WTC11 (cell line): Measurements from ENCODE around the gene ERBB4. TPM values are rescaled to one million over a fixed set of nuclear protein-coding genes. Genes with fewer than 3 reads are reported as not detected.

Experiments
- ATAC-seq: fragments of 200-7000 bp; cut with Tn5 transposase; 2 replicates; pipeline ENCODE4 v1.10.0; 2021; ENCODE audit warnings: mild to moderate bottlenecking, moderate library complexity
- CTCF ChIA-PET: fragments of 300-600 bp; sonication (Branson Sonifier 250); formaldehyde crosslinking; loops from one replicate; lab custom pipeline; 2021; ENCODE audit warnings: antibody characterized with exemption; lab: Charles Lee
- POLR2A ChIA-PET: fragments of 350-600 bp; sonication (Branson Sonifier 250); formaldehyde crosslinking; loops from one replicate; lab custom pipeline; 2021; ENCODE audit warnings: antibody characterized with exemption; lab: Charles Lee
- DNase-seq: peaks from one replicate; pipeline ENCODE4 v3.0.0; 2021; ENCODE audit warnings: low spot score
- H3K27ac Mint-ChIP-seq: 2 replicates; pipeline ENCODE4 v1.8.0; 2021; ENCODE audit warnings: mixed read lengths
- H3K27me3 Mint-ChIP-seq: 2 replicates; pipeline ENCODE4 v1.8.0; 2021; ENCODE audit warnings: low read depth, mild to moderate bottlenecking, moderate library complexity, mixed read lengths
- H3K36me3 Mint-ChIP-seq: 2 replicates; pipeline ENCODE4 v1.8.0; 2021; ENCODE audit warnings: mixed read lengths
- H3K4me1 Mint-ChIP-seq: 2 replicates; pipeline ENCODE4 v1.8.0; 2022; ENCODE audit warnings: mixed read lengths
- H3K4me3 Mint-ChIP-seq: 2 replicates; pipeline ENCODE4 v1.8.0; 2021; ENCODE audit warnings: mild to moderate bottlenecking, moderate library complexity, mixed read lengths
- H3K9me3 Mint-ChIP-seq: 2 replicates; pipeline ENCODE4 v1.8.0; 2021; ENCODE audit warnings: mixed read lengths
- E2F1 ChIP-seq: sonication (generic); formaldehyde crosslinking; IDR thresholded peaks from 2 replicates; pipeline ENCODE4 v1.8.0; 2022; ENCODE audit warnings: mild to moderate bottlenecking, missing genetic modification reagents
- EMX1 ChIP-seq: fragments of 250-450 bp; sonication (Bioruptor Pico); IDR thresholded peaks from 2 replicates; pipeline ENCODE4 v1.8.0; 2021; ENCODE audit warnings: mild to moderate bottlenecking
- FOXP4 ChIP-seq: sonication (generic); formaldehyde crosslinking; IDR thresholded peaks from 2 replicates; pipeline ENCODE4 v1.8.0; 2022; ENCODE audit warnings: mild to moderate bottlenecking, missing genetic modification reagents
- JUN ChIP-seq: sonication (generic); formaldehyde crosslinking; IDR thresholded peaks from 2 replicates; pipeline ENCODE4 v1.8.0; 2023; ENCODE audit warnings: mild to moderate bottlenecking, missing genetic modification reagents
- NFATC4 ChIP-seq: fragments of 250-450 bp; sonication (Bioruptor Pico); IDR thresholded peaks from 2 replicates; pipeline ENCODE4 v1.9.0; 2021; ENCODE audit warnings: mild to moderate bottlenecking
- NFE2L1 ChIP-seq: sonication (generic); formaldehyde crosslinking; IDR thresholded peaks from 2 replicates; pipeline ENCODE4 v1.8.1; 2023; ENCODE audit warnings: missing genetic modification reagents
- NFYB ChIP-seq: sonication (generic); formaldehyde crosslinking; conservative IDR thresholded peaks from 2 replicates; pipeline ENCODE4 v1.8.0; 2022; ENCODE audit warnings: low read depth, missing genetic modification reagents
- PRRX2 ChIP-seq: fragments of 250-450 bp; sonication (Bioruptor Pico); IDR thresholded peaks from 2 replicates; pipeline ENCODE4 v1.8.0; 2021; ENCODE audit warnings: mild to moderate bottlenecking
- SMAD4 ChIP-seq: sonication (generic); formaldehyde crosslinking; IDR thresholded peaks from 2 replicates; pipeline ENCODE4 v1.8.0; 2022; ENCODE audit warnings: mild to moderate bottlenecking, missing genetic modification reagents
- ZNF219 ChIP-seq: sonication (generic); formaldehyde crosslinking; IDR thresholded peaks from 2 replicates; pipeline ENCODE4 v1.8.0; 2023; ENCODE audit warnings: missing genetic modification reagents, mild to moderate bottlenecking, borderline replicate concordance
- ZNF317 ChIP-seq: sonication (generic); formaldehyde crosslinking; IDR thresholded peaks from 2 replicates; pipeline ENCODE4 v1.8.1; 2023; ENCODE audit warnings: low read depth, mild to moderate bottlenecking, moderate library complexity, missing genetic modification reagents, borderline replicate concordance
- ZNF532 ChIP-seq: fragments of 250-450 bp; sonication (Bioruptor Pico); IDR thresholded peaks from 2 replicates; pipeline ENCODE4 v1.9.0; 2021; ENCODE audit warnings: mild to moderate bottlenecking, borderline replicate concordance
- total RNA-seq: library from RNA; stranded (reverse); gene quantifications from 3 replicates; pipeline ENCODE4 v1.2.3, GENCODE V29; 2021
- TF ChIP-seq, protein P1 (sequence below): fragments of 250-450 bp; sonication (Bioruptor Pico); IDR thresholded peaks from 2 replicates; pipeline ENCODE4 v1.8.0; 2021; ENCODE audit warnings: mild to moderate bottlenecking
- TF ChIP-seq, protein P2 (sequence below): fragments of 250-450 bp; sonication (Bioruptor Pico); conservative IDR thresholded peaks from 2 replicates; pipeline ENCODE4 v1.9.0; 2021; ENCODE audit warnings: mild to moderate bottlenecking
- TF ChIP-seq, protein P3 (sequence below): sonication (generic); formaldehyde crosslinking; IDR thresholded peaks from 2 replicates; pipeline ENCODE4 v1.8.0; 2022; ENCODE audit warnings: mild to moderate bottlenecking, missing genetic modification reagents
- TF ChIP-seq, protein P4 (sequence below): sonication (generic); formaldehyde crosslinking; IDR thresholded peaks from 2 replicates; pipeline ENCODE4 v1.8.1; 2022; ENCODE audit warnings: missing genetic modification reagents, borderline replicate concordance

Gene ERBB4
- total RNA-seq, 1 experiment from 2014 or later, result 1.6 TPM

- peaks cover 20% of the 10 kb centered on the region for H3K9me3 Mint-ChIP-seq
- H3K36me3 Mint-ChIP-seq, result 0 out of 2 replicates have a peak, but pooled peaks cover 3% of the 10 kb centered on the region
- TF ChIP-seq EMX1 (CRISPR knock-in tag), result no peak
- TF ChIP-seq, protein P1, sequence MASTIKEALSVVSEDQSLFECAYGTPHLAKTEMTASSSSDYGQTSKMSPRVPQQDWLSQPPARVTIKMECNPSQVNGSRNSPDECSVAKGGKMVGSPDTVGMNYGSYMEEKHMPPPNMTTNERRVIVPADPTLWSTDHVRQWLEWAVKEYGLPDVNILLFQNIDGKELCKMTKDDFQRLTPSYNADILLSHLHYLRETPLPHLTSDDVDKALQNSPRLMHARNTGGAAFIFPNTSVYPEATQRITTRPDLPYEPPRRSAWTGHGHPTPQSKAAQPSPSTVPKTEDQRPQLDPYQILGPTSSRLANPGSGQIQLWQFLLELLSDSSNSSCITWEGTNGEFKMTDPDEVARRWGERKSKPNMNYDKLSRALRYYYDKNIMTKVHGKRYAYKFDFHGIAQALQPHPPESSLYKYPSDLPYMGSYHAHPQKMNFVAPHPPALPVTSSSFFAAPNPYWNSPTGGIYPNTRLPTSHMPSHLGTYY (CRISPR knock-in tag), result no peak
- no peak for TF ChIP-seq E2F1 (CRISPR knock-in tag)
- no peak for TF ChIP-seq SMAD4 (CRISPR knock-in tag)
- TF ChIP-seq NFE2L1 (CRISPR knock-in tag), result no peak
- TF ChIP-seq, protein P2, sequence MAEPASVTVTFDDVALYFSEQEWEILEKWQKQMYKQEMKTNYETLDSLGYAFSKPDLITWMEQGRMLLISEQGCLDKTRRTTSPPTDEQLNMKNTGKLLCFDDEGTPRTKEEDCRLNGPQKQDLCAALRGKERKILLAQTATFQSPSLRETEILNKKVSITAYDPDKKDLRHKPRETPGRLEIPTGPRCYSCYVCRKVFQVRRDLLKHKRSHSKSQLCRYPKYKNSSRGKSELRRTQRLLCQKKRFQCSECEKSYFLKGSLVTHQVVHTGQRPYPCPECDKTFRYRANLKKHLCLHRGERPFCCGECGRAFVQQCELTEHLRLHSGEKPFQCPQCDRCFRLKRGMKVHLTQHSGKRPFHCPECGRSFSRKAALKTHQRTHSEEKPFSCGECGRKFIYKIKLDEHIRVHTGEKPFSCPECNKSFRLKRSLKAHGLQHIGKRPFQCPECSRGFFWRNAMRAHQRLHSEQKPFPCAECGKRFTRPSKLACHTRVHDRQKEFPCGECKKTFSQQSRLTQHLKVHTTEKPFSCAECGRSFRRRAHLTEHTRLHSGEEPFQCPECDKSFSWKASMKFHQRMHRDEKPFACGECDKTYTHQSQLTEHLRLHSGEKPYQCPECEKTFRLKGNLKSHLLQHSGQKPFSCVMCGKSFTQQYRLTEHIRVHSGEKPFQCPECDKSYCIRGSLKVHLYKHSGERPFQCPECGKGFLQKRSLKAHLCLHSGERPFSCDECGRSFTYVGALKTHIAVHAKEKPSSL (CRISPR knock-in tag), result no peak
- TF ChIP-seq JUN (CRISPR knock-in tag), result no peak
- no peak for TF ChIP-seq FOXP4 (CRISPR knock-in tag)
- TF ChIP-seq, protein P3, sequence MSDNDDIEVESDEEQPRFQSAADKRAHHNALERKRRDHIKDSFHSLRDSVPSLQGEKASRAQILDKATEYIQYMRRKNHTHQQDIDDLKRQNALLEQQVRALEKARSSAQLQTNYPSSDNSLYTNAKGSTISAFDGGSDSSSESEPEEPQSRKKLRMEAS (CRISPR knock-in tag), result no peak
- TF ChIP-seq ZNF219 (CRISPR knock-in tag), result no peak
- TF ChIP-seq, protein P4, sequence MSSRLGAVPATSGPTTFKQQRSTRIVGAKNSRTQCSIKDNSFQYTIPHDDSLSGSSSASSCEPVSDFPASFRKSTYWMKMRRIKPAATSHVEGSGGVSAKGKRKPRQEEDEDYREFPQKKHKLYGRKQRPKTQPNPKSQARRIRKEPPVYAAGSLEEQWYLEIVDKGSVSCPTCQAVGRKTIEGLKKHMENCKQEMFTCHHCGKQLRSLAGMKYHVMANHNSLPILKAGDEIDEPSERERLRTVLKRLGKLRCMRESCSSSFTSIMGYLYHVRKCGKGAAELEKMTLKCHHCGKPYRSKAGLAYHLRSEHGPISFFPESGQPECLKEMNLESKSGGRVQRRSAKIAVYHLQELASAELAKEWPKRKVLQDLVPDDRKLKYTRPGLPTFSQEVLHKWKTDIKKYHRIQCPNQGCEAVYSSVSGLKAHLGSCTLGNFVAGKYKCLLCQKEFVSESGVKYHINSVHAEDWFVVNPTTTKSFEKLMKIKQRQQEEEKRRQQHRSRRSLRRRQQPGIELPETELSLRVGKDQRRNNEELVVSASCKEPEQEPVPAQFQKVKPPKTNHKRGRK, result no peak
- no peak for TF ChIP-seq NFATC4 (CRISPR knock-in tag)
- no peak for TF ChIP-seq ZNF532 (CRISPR knock-in tag)
- no peak for TF ChIP-seq PRRX2 (CRISPR knock-in tag)
- TF ChIP-seq NFYB, result no peak
- TF ChIP-seq ZNF317 (CRISPR knock-in tag), result no peak
- ATAC-seq (peak; percentile 72), DNase-seq (no peak)
- peaks cover 2% of the 10 kb centered on the region; the same call in 1 of the 2 replicates for H3K27me3 Mint-ChIP-seq
- peak overlapping the region; percentile 61; the same call in 1 of the 2 replicates for H3K27ac Mint-ChIP-seq
- H3K4me1 Mint-ChIP-seq, result peaks cover 46% of the 10 kb centered on the region
- POLR2A ChIA-PET, result interaction anchor here (0.7 kb wide), 1 partner anchor 29 kb away, joined by 3 read pairs; no protein-coding TSS in a partner anchor
- H3K4me3 Mint-ChIP-seq, result no peak overlapping the region
- CTCF ChIA-PET, result interaction anchor here (0.6 to 1.1 kb wide), 2 partner anchors 14 to 186 kb away, joined by 4 to 6 read pairs; no protein-coding TSS in a partner anchor
Observed at GRCh38 chr2:211468877-211469663, 1069.5 kb downstream of the ERBB4 start.
